Naive thymus-derived CD8-positive, alpha-beta T cell (primary cell): ENCODE data around the gene GMPS. TPM values are rescaled to one million over a fixed set of nuclear protein-coding genes. Genes with fewer than 3 reads are reported as not detected.

Experiments
- ATAC-seq, 2 donors: fragments of 150-1000 bp; cut with Tn5 transposase in 1 of 2; sonication (Bioruptor Pico), chemical (Tn5 transposase) in 1 of 2; 1 replicate in 1 of 2; 2 replicates in 1 of 2; pipeline ENCODE4 v1.10.0; 2021; ENCODE audit warnings: mild to moderate bottlenecking in 2 of 2, moderate library complexity in 2 of 2
- POLR2A ChIA-PET: fragments of 350-600 bp; sonication (Branson Sonifier 250); formaldehyde crosslinking; loops from one replicate; lab custom pipeline; 2021; ENCODE audit warnings: antibody characterized with exemption; lab: Charles Lee
- DNase-seq, 10 donors: peaks; one replicate each; pipeline versions ENCODE4 v3.0.0 to v3.0.0-alpha.2; 2020 to 2022
- H3K27ac Mint-ChIP-seq, 10 donors: one replicate each; pipeline ENCODE4 v1.8.0; 2020 to 2022; ENCODE audit warnings: mild to moderate bottlenecking in 10 of 10, mixed read lengths in 10 of 10, moderate library complexity in 4 of 10, inconsistent platforms in 1 of 10
- H3K27me3 Mint-ChIP-seq, 5 donors: one replicate each; pipeline ENCODE4 v1.8.0; 2021 to 2022; ENCODE audit warnings: mixed read lengths in 5 of 5
- H3K36me3 Mint-ChIP-seq, 3 donors: one replicate each; pipeline ENCODE4 v1.8.0; 2020 to 2022; ENCODE audit warnings: mixed read lengths in 3 of 3, mild to moderate bottlenecking in 2 of 3, inconsistent platforms in 1 of 3
- H3K4me1 Mint-ChIP-seq, 4 donors: one replicate each; pipeline ENCODE4 v1.8.0; 2021 to 2022; ENCODE audit warnings: mixed read lengths in 4 of 4
- H3K4me3 Mint-ChIP-seq, 10 donors: one replicate each; pipeline ENCODE4 v1.8.0; 2020 to 2022; ENCODE audit warnings: mild to moderate bottlenecking in 10 of 10, mixed read lengths in 10 of 10, moderate library complexity in 6 of 10, inconsistent platforms in 1 of 10
- H3K9me3 Mint-ChIP-seq, 9 donors: one replicate each; pipeline ENCODE4 v1.8.0; 2020 to 2022; ENCODE audit warnings: mixed read lengths in 9 of 9, mild to moderate bottlenecking in 3 of 9, inconsistent platforms in 1 of 9, moderate library complexity in 1 of 9
- polyA plus RNA-seq, 3 donors: library from polyadenylated mRNA; unstranded; fragments of 300-500 nt; fragmentation: Illumina TruSeq; gene quantifications; one replicate each; pipeline ENCODE4 v1.2.3, GENCODE V29; 2021
- total RNA-seq, 8 experiments: library from RNA in 2 of 8; stranded (reverse) in 2 of 8; gene quantifications; one replicate each; pipeline ENCODE4 v1.2.3 and lab custom pipeline; 2021 to 2026

GMPS gene
- total and polyA plus RNA-seq, 5 experiments from 2014 or later, result 43.1 to 71.7 (median 52.5) TPM

DNA sequence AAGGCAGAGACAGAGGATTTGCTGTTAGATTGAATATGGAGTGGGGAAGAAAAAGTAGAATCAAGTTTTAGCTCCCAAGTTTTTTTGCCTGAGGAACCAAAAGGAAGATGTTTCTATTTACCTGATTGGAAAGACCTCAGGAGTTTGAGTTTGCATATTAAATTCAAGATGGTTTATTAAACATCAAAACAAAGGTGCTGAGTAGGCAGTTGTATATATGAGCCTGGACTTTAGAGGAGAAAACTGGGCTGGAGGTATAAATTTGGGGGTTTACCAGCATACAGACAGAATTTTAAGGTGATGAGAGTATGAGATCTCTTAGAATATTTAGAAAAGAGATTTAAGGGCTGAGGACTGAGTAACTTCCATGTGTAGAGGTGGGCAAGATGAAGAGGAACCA is 38.2 kb downstream of the GMPS start:
- ATAC-seq, result no peak
- no peak for DNase-seq
- H3K9me3 Mint-ChIP-seq, result peaks cover 0 to 11% (median 0%) of the 10 kb centered on the region in 9 donors
- H3K36me3 Mint-ChIP-seq, result peaks cover 9 to 80% (median 33%) of the 10 kb centered on the region in 3 donors
- POLR2A ChIA-PET, result no interaction called here
- H3K4me1 Mint-ChIP-seq, result peaks cover 12 to 17% (median 16%) of the 10 kb centered on the region in 4 donors
- peak overlapping the region in 6 of 10 donors; percentile 44 to 77 (median 68) for H3K27ac Mint-ChIP-seq
- peak overlapping the region in 1 of 10 donors; percentile 0 for H3K4me3 Mint-ChIP-seq
- H3K27me3 Mint-ChIP-seq, result no peaks in the 10 kb centered on the region

- ATAC-seq, result no peak
- POLR2A ChIA-PET, result no interaction called here
- Mint-ChIP-seq H3K4me3 (peak overlapping the region in 1 of 10 donors; percentile 36), H3K27ac (peak overlapping the region in 1 of 10 donors; percentile 57), H3K36me3 (peaks cover 16 to 88% (median 50%) of the 10 kb centered on the region in 3 donors), H3K9me3 (peaks cover 0 to 11% (median 0%) of the 10 kb centered on the region in 9 donors), H3K4me1 (peaks cover 12 to 17% (median 16%) of the 10 kb centered on the region in 4 donors), H3K27me3 (no peaks in the 10 kb centered on the region)
- no peak for DNase-seq
Observed at GRCh38 chr3:155912090-155912489, 41.6 kb downstream of the GMPS start.

GRCh38 chr3:155912579-155913190 is 42.2 kb downstream of the GMPS start:
- DNase-seq (no peak), ATAC-seq (no peak)
- no peak overlapping the region for H3K4me3 Mint-ChIP-seq
- peaks cover 0 to 7% (median 0%) of the 10 kb centered on the region in 9 donors for H3K9me3 Mint-ChIP-seq
- H3K27me3 Mint-ChIP-seq, result no peaks in the 10 kb centered on the region
- H3K4me1 Mint-ChIP-seq, result peaks cover 9 to 13% (median 12%) of the 10 kb centered on the region in 4 donors
- POLR2A ChIA-PET, result no interaction called here
- H3K27ac Mint-ChIP-seq, result peak overlapping the region in 1 of 10 donors; percentile 33
- peaks cover 16 to 90% (median 48%) of the 10 kb centered on the region in 3 donors for H3K36me3 Mint-ChIP-seq

DNA sequence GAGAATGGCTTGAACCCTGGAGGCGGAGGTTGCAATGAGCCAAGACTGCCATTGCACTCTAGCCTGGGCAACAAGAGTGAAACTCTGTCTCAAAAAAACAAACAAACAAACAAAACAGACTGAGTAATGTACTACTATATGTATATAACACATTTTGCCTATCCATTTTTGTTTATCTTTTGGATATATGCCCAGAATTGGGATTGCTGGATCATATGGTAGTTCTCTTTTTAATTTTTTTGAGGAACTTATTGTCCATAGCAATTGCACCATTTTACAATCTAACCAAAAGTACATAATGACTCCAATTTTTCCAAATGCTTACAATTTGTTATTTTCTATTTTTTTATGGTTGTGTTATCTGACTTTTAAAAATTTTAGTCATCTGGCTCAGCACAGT is 47.3 kb downstream of the GMPS start:
- H3K36me3 Mint-ChIP-seq, result peaks cover 7 to 83% (median 40%) of the 10 kb centered on the region in 3 donors
- no peak overlapping the region for H3K4me3 Mint-ChIP-seq
- no peaks in the 10 kb centered on the region for H3K9me3 Mint-ChIP-seq
- DNase-seq, result no peak
- POLR2A ChIA-PET, result no interaction called here
- no peak for ATAC-seq
- H3K4me1 Mint-ChIP-seq, result no peaks in the 10 kb centered on the region
- H3K27ac Mint-ChIP-seq, result no peak overlapping the region
- no peaks in the 10 kb centered on the region for H3K27me3 Mint-ChIP-seq

GRCh38 chr3:155919728-155920127 is 49.3 kb downstream of the GMPS start:
- Mint-ChIP-seq H3K9me3 (no peaks in the 10 kb centered on the region), H3K4me1 (no peaks in the 10 kb centered on the region), H3K27ac (no peak overlapping the region), H3K27me3 (no peaks in the 10 kb centered on the region), H3K36me3 (peaks cover 12 to 85% (median 40%) of the 10 kb centered on the region in 3 donors), H3K4me3 (no peak overlapping the region)
- no peak for DNase-seq
- POLR2A ChIA-PET, result interaction anchor here (0.7 kb wide), 1 partner anchor 147 kb away, joined by 3 read pairs; no protein-coding TSS in a partner anchor
- ATAC-seq, result no peak

DNA sequence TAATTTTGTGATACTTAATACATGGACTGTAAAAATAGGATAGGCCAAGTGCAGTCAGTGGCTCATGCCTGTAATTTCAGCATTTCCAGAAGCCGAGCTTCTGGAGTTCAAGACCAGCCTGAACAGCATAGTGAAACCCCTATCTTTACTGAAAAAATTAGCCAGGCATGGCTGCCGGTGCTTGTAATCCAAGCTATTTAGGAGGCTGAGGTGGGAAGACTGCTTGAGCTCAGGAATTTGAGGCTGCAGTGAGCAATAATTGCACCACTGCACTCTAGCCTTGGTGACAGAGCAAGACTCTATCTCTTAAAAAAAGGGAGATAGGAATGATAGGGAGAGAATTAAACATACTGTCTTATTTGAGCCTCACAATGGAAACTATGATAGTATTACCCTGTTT is 51.0 kb downstream of the GMPS start:
- POLR2A ChIA-PET, result no interaction called here
- Mint-ChIP-seq H3K36me3 (peaks cover 8 to 83% (median 37%) of the 10 kb centered on the region in 3 donors), H3K27me3 (no peaks in the 10 kb centered on the region), H3K4me1 (no peaks in the 10 kb centered on the region), H3K27ac (no peak overlapping the region), H3K9me3 (no peaks in the 10 kb centered on the region), H3K4me3 (no peak overlapping the region)
- ATAC-seq (no peak), DNase-seq (no peak)

GRCh38 chr3:155934230-155934629 is 63.8 kb downstream of the GMPS start:
- ATAC-seq (no peak), DNase-seq (no peak)
- Mint-ChIP-seq H3K27ac (no peak overlapping the region), H3K4me3 (no peak overlapping the region), H3K27me3 (no peaks in the 10 kb centered on the region), H3K36me3 (peaks cover 0 to 72% (median 24%) of the 10 kb centered on the region in 3 donors), H3K9me3 (no peaks in the 10 kb centered on the region), H3K4me1 (no peaks in the 10 kb centered on the region)
- POLR2A ChIA-PET, result no interaction called here

DNA sequence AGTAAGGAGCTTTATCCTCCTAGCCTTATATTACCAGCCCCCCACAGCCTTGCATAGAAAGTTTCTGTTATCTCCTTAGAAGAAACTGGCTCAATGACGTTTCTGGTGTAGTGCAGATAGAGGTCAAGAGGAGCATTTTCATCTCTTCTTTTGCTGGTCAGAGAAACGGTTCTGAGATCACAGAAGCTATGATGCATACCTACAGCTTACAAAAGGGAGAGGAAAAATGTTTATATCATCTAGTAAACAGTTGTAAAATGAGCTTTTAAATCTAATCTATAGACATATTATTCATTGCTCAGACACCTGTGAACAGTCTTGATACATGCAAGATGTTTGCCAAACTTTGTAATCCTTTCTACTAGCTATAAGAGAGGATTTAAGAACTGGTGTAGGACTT is 68.0 kb downstream of the GMPS start:
- ATAC-seq (no peak), DNase-seq (no peak)
- POLR2A ChIA-PET, result no interaction called here
- Mint-ChIP-seq H3K27ac (peak overlapping the region in 1 of 10 donors; percentile 23), H3K9me3 (no peaks in the 10 kb centered on the region), H3K36me3 (peaks cover 6 to 67% (median 23%) of the 10 kb centered on the region in 3 donors), H3K4me3 (no peak overlapping the region), H3K4me1 (no peaks in the 10 kb centered on the region), H3K27me3 (no peaks in the 10 kb centered on the region)

DNA sequence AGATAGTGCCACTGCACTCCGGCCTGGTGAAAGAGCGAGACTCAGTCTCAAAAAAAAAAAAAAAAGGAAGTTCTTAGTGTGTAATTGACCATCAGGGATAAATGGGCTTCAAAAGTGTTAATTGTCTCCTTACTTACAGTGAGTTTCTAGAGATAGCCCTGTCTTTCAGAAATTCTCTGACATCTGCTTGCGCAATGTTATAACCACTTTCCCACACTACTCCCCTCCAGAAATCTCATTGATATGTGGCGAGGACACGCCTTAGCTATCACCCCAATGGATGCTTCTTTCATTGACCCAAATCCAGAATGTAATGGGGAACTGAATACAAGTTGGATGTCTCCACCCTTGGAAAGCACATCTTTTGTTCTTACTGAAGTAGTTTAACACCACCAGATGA is 70.9 kb downstream of the GMPS start:
- Mint-ChIP-seq H3K27me3 (no peaks in the 10 kb centered on the region), H3K4me1 (no peaks in the 10 kb centered on the region), H3K4me3 (no peak overlapping the region), H3K9me3 (no peaks in the 10 kb centered on the region), H3K36me3 (peaks cover 6 to 40% (median 19%) of the 10 kb centered on the region in 3 donors), H3K27ac (no peak overlapping the region)
- ATAC-seq (no peak), DNase-seq (no peak)
- POLR2A ChIA-PET, result no interaction called here

DNA sequence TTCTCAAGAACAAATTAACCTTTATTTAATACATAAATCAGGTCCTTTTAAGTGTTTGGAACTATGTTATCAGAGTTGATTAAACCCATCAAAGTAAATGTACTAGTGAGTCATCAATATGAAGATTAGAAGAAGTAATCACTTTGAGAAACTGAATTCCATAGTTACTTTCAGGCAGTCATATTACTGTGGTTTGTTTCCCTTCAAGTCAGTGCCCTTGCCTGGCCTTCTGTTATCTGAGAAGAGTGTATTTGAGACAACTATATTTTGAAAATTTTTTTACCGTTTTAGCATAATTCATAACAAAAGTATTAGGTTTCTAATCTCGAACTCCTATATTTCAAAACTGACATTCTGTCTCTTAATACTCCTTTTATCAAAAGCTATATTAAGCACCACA is 73.6 kb downstream of the GMPS start:
- DNase-seq (no peak), ATAC-seq (no peak)
- H3K27me3 Mint-ChIP-seq, result no peaks in the 10 kb centered on the region
- POLR2A ChIA-PET, result no interaction called here
- no peak overlapping the region for H3K4me3 Mint-ChIP-seq
- peaks cover 6 to 12% (median 6%) of the 10 kb centered on the region in 3 donors for H3K36me3 Mint-ChIP-seq
- no peaks in the 10 kb centered on the region for H3K4me1 Mint-ChIP-seq
- no peak overlapping the region for H3K27ac Mint-ChIP-seq
- no peaks in the 10 kb centered on the region for H3K9me3 Mint-ChIP-seq

- Mint-ChIP-seq H3K27me3 (no peaks in the 10 kb centered on the region), H3K27ac (no peak overlapping the region), H3K4me1 (no peaks in the 10 kb centered on the region), H3K36me3 (peaks cover 0 to 3% (median 0%) of the 10 kb centered on the region in 3 donors), H3K9me3 (no peaks in the 10 kb centered on the region), H3K4me3 (no peak overlapping the region)
- ATAC-seq (no peak), DNase-seq (no peak)
- POLR2A ChIA-PET, result no interaction called here
Observed at GRCh38 chr3:155946178-155946577, 75.7 kb downstream of the GMPS start.

GRCh38 chr3:155948476-155948875 is 78.0 kb downstream of the GMPS start:
- no peak for ATAC-seq
- Mint-ChIP-seq H3K4me3 (no peak overlapping the region), H3K36me3 (no peaks in the 10 kb centered on the region), H3K27me3 (no peaks in the 10 kb centered on the region), H3K4me1 (no peaks in the 10 kb centered on the region), H3K27ac (no peak overlapping the region), H3K9me3 (peaks cover 0 to 4% (median 0%) of the 10 kb centered on the region in 9 donors)
- POLR2A ChIA-PET, result no interaction called here
- no peak for DNase-seq

GRCh38 chr3:155949453-155950217 is 79.2 kb downstream of the GMPS start:
- Mint-ChIP-seq H3K9me3 (peaks cover 0 to 4% (median 0%) of the 10 kb centered on the region in 9 donors), H3K4me1 (no peaks in the 10 kb centered on the region), H3K27me3 (no peaks in the 10 kb centered on the region), H3K4me3 (no peak overlapping the region), H3K27ac (no peak overlapping the region), H3K36me3 (no peaks in the 10 kb centered on the region)
- POLR2A ChIA-PET, result no interaction called here
- ATAC-seq (no peak), DNase-seq (no peak)
